ENCODE results near the gene CCL17.

DNA sequence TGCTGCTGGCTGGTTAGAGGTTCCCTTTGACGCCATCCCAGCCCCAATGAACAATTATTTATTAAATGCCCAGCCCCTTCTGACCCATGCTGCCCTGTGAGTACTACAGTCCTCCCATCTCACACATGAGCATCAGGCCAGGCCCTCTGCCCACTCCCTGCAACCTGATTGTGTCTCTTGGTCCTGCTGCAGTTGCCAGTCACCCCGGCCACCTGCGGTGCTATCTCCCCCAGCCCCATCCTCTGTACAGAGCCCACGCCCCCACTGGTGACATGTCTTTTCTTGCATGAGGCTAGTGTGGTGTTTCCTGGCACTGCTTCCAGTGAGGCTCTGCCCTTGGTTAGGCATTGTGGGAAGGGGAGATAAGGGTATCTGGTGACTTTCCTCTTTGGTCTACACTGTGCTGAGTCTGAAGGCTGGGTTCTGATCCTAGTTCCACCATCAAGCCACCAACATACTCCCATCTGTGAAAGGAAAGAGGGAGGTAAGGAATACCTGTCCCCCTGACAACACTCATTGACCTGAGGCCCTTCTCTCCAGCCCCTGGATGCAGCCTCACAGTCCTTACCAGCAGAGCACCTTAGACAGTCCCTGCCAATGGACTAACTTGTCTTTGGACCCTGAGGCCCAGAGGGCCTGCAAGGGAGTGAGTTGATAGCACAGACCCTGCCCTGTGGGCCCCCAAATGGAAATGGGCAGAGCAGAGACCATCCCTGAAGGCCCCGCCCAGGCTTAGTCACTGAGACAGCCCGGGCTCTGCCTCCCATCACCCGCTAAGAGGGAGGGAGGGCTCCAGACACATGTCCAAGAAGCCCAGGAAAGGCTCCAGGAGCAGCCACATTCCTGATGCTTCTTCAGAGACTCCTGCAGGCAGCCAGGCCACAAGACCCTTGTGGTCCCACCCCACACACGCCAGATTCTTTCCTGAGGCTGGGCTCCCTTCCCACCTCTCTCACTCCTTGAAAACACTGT lies 21.0 kb upstream of the CCL17 start:
- TF ChIP-seq, protein P1, sequence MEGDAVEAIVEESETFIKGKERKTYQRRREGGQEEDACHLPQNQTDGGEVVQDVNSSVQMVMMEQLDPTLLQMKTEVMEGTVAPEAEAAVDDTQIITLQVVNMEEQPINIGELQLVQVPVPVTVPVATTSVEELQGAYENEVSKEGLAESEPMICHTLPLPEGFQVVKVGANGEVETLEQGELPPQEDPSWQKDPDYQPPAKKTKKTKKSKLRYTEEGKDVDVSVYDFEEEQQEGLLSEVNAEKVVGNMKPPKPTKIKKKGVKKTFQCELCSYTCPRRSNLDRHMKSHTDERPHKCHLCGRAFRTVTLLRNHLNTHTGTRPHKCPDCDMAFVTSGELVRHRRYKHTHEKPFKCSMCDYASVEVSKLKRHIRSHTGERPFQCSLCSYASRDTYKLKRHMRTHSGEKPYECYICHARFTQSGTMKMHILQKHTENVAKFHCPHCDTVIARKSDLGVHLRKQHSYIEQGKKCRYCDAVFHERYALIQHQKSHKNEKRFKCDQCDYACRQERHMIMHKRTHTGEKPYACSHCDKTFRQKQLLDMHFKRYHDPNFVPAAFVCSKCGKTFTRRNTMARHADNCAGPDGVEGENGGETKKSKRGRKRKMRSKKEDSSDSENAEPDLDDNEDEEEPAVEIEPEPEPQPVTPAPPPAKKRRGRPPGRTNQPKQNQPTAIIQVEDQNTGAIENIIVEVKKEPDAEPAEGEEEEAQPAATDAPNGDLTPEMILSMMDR (IDR thresholded peaks at IDR 0.05; ENCODE audit: low read depth, low read length, poor library complexity, severe bottlenecking): no peak
- TF ChIP-seq EZH2phosphoT487 (IDR thresholded peaks at IDR 0.05; ENCODE audit: borderline replicate concordance, low read length): no peak
